GM21423 (cell line): ENCODE measurements around the gene RALGPS1.

Experiments
- ATAC-seq: cut with Tn5 transposase; IDR thresholded peaks from one replicate; pipeline ENCODE4 v1.9.1; 2021; ENCODE audit warnings: mild to moderate bottlenecking, moderate library complexity; ENCODE audit not compliant: unreplicated experiment

Gene RALGPS1

DNA sequence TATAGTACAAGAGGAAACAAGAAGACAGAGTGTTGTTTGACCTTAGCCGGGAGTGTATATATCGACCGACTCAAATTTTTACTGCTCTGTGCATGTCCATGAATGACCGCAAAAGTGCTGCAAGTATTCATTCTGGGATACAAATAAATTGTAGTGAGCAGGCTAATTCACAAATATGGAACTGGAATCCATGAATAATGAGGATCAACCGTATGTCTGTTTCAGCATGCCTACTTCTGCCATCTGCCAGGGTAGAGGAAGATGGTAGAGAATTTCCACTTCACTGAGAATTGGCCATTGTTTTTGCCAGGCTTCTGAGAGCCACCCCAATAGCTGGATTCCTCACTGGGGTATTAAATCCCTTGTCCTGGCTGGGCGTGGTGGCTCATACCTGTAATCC is 8.5 kb upstream of the RALGPS1 start:
- ATAC-seq: no peak

DNA sequence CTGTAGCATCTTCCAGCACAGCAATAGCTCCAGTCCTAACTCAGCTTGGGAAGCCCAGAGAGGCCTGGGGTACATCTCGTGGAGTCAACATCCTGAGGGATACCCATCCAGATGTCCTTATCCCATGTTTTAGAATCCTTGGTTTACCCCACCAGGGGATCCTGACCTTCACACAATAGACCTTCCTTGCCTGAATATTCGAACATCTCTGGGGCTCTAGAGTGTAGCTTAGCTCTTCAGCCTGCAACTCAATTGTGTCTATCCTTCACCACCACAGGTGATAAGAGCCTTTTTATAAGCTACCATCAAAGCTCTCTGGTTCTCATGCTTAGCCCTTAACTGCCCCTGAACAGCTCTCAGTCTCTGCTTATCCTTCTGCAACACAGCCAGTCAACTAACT is 7.5 kb upstream of the RALGPS1 start:
- no peak for ATAC-seq

DNA sequence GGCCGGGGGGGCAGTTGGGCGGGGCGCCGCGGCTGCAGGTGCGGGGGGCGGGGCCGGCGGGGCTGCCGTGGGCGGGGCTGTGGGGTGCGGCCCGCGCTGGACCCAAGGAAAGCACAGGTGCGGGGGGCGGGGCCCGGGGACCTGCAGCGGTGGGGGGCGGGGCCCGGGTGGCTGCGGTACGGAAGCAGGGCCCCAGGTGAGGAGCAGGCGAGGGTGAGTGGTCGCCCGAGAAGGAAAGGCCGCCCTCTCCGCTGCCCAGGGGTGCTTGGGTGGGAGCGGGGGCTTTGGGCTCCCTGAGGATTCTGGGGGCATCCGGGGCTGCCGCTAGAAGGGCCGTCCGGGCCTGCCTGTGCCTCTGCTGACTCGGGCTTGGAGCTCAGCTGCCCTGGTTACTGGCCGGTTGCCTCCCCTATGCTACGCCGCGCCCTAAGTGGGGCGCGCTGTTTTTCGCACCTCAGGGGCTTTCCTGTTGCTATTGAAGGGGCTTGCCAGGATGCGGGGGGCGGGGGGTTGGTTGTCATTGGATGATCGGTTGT is 767 bp downstream of the RALGPS1 start:
- no peak for ATAC-seq

DNA sequence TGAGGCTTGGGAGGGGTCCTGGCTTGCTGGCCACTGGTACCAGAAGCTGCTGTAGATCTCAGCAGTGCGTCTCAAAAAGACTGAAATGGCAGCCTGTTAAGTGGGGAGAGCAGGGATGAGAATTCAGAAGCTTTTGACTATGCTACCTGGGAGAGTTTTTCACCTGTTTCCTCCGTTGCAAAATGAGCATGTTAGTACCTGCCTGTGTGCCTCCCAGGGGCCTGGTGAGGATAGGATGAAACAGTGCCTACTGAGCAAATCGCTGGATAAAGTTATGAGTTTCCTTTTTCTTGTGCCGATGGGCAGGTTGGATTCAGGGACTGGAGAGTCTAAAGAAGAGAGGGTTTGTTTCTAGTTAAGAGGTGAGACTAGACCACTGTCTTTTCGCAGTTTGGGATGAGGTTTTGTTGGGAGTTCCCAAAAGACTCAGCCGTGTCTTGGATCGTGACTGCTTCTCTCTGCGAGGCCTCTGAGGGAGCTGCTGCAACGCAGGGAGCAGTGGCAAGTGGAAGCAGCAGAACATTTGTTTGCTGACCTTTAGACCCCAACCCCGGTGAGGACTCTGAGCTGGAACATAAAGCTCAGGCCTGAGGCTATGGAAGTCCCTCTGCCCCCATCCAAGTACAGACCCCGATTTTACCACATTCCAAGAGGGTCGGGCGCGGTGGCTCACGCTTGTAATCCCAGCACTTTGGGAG is 1.4 kb downstream of the RALGPS1 start:
- ATAC-seq: no peak

DNA sequence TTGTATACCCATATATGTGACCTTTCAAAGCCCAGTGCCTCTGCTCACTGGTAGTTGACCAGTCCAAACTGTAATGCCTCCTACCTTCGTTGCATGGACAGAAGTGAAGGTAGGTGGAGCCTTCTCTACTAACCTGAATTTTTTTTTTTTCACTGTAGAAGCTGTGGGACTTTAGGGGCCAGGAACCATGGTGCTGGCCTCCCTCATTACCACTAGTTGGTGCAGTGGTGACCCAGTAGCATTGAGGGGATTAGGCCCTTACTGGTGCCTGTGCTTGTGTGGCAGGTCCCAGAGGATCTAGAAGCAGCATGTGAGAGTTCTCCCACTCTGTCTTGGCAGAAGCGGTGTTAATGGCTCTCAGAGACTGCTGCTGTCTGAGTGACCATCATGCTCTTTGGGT is 2.3 kb downstream of the RALGPS1 start:
- ATAC-seq: no peak

DNA sequence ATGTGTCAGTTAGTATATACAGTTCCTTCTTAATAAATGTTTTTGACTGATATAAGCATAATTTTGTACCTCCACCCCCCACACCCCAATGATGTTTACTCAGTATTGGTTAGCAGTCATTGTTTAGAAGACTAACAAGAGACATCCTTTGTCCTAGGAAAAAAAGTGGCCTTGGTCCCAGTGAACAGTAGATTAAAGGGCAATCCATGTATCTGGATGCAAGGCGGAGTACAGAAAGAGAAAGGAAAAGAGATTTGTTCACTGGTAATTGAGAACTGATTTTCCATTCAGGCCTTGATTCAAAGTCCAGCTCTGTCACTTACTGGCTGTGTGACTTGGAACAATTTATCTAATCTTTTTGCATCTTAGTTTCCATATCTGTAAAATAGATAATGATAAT is 4.6 kb downstream of the RALGPS1 start:
- ATAC-seq: no peak

DNA sequence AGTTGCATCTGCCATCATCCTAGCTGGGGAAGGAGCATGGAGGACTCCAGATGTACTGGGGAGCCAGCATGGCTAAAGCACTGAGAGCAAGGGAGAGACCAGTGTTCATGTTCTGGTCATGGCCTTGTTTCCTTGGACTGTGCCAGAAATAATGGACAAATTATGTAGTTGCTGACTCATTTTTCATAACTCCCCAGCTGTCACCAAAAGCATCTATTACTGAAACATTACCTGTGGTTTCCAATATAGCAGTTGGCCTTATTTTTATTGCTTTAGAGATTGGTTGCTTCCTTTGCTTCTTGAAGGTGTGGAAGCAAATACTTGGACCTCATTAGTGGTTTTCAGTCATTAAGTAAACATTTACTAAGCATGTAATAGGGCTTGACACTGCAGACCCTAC is 11.3 kb downstream of the RALGPS1 start:
- ATAC-seq: no peak

DNA sequence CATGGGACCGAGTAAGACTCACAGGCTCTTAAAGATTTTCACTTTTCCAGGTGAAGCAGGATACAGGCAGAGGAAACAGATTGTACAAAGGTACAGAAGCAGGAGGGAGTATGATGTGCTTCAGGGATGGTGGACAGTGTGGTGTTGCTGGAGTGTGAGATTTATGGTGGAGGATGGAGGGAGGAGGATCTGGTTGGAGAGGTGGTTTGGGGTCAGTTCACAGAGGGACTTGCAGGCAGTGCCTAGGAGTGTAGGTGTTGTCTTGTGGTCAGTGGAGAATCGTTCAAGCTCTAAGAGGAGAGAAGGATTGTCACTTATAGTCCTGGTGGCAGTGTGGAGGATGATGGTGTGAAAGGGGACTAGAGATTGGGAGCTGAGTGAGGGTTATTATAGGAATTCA is 11.8 kb downstream of the RALGPS1 start:
- no peak for ATAC-seq

DNA sequence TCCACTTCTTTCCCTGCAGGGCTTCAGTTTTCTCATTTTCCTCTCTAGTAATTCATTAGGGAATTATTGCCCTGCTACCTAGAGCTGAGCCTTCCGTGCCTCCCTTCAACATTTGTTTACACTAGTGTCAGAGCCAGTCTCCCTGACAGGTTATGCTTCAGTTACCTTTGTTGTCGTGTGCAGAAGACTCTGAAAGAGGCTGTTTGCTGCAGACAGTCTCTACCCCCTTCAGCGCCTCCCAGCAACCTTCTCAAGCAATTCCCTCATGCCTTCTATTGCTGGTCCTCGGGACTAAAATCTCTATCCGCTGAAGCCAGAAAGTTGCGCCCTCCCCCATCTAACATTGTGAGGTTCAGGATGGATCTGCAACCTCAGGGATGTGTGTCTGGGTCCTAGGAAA is 12.8 kb downstream of the RALGPS1 start:
- ATAC-seq: no peak

DNA sequence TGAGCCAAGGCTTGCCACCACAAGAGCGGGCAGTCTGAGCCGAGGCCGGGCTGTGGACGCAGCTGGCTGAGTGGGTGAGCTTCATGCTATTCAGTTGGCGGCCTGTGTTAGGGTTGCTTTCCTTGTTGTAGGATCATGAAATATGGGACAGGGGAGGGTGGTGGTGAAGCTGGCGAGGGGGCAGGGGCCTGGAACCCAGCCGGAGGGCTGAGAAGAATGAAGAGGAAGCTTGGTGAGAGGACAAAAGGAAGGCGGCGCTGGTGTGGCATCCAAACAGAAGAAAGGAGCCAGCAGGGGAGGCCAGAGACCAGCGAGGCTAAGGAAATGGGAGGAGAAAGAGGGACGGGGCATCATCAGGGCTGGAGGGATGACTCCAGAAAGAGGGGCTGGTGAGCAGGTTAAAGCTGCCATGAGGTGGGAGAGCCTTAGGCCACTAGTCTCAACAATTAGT is 18.3 kb downstream of the RALGPS1 start:
- no peak for ATAC-seq

DNA sequence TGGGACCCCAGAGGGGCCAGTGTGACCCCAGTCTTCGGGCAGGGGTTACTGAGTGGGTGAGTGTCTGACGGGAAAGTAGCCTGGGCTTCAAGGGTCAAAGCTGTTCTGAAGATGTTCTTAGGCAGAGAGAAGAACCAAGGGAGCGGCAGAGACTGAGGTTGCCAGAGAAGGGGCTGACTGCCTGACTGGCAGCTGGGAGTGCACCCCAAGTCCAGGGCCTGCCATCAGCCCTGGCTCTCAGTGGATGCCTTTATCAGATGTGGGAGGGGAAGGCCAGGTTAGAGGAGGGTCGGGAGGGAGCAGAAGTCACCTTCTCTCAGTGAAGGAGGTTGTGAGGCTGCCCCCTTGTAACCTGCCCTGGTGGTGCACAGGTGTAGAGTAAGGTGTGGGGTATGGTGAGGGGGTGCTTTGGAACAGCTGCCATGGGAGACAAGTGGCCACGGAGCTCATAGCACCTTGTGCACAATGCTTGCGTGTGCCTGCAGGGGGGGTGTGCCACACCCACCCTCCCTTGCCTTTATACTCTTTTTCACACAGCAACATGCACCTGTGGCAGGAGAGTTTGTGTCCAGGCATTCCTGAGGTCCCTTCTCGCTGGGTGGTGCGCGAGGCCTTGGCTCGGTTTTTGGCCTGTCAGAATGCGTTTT is 18.9 kb downstream of the RALGPS1 start:
- ATAC-seq: no peak

DNA sequence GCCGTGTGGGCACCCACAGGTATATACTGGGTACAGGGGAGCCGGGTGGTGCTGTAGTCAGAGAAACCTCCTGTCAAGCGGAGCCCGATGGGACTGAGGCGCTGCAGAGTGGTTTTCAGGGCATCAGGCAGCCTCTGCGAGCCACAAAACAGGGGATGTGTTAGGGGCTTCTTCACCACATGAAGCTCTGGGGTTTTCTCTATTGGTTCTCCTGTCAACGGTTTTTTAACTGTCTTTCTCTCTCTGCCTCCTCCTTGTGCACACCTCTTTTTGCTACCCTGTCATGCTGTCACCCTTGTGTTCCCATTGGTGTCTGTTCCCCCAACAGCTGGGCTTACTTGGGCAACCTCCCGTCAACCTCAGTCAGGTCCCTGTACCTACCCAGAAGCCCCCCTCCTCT is 19.9 kb downstream of the RALGPS1 start:
- no peak for ATAC-seq

DNA sequence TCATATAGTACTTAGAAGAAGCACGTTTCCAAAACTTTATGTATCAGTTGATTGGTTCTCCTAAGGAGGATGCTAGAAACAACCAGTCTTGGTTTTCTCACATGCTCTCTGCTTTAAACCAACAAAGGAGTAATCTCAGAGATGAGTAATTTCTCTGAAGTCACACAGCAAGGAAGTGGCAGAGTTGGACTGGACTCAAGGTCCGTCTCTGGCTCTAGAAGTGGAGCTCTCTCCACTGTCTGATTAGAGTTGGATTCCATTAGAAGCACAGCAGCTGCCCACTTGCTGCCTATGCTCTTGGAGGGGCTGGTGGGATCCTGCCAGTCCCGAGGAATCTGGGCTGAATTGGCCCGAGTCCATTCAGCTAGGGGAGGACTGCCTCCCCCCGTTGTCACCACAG is 21.0 kb downstream of the RALGPS1 start:
- ATAC-seq: no peak

DNA sequence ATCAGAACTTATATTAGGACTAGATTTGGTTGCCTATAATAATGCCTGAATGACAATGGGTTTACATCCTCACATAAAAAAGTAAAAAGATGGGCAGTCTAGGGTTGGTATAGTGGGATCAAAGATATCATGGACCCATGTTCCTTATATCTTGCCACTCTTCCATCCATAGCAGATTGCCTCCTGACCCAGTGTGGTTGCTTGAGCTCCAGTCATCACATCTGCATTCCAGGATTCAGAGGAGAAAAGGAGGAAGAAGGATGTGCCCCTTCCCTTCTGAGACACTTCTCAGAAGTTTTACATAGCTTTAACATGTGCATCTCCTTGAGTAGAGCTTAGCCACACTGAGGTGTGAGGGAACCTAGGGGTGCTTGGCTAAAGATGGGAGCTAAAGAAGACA is 22.9 kb downstream of the RALGPS1 start:
- no peak for ATAC-seq

DNA sequence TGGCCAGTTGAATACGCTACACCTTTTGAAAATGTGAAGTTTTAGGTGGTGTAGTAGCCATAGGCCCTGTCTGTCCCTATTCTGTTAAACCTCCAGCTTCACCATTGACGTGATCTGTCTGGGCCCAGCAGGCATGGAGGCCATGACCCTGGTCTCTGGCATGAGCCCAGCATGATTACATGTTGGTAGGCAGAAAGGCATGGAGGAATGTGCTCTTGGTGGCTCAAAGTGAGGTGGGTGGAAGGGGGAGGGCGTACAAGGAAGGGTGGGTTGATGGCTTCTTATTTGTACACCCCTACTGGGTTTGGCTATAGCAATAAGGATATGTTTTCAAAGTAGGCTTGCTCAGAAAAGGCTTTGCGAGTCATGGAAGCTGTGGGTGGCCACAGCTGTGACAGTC is 23.7 kb downstream of the RALGPS1 start:
- ATAC-seq: no peak

DNA sequence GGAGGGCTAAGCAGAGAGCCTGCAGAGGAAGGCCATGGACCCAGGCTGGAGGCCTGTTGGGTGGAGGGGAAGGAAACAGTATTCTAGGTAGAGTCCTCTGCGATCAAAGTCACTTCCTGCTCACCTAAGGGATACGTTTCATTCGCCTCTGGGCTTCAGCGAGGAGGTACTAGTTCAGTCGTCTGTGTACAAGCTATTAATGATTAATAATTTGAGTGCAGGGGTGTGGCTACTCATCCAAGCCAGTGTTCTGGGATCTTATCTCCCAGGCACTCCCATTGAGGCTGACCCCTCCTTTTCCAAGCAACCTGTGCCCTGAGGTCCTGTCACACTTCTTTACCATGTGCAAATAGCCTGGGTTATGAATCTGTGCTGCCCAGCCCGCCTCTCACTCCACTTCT is 25.2 kb downstream of the RALGPS1 start:
- ATAC-seq: no peak

DNA sequence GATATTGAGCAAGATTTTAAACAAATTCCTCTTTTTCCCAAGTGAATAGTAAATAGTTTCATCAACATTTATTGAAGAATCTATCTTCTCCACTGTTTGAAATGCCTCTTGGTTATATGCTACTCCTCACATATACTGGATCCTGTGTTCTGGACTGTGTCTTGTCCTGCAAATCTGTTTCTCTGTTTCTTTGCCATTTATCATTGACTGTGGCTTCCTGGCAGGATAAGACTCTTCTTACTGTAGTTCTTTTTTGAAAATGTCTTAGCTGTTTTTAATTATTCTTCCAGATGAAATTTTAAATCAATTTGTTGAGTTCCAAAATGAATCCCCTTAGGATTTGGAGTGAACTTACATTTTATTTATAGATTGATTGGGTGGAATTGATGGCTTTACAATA is 27.8 kb downstream of the RALGPS1 start:
- ATAC-seq: no peak

DNA sequence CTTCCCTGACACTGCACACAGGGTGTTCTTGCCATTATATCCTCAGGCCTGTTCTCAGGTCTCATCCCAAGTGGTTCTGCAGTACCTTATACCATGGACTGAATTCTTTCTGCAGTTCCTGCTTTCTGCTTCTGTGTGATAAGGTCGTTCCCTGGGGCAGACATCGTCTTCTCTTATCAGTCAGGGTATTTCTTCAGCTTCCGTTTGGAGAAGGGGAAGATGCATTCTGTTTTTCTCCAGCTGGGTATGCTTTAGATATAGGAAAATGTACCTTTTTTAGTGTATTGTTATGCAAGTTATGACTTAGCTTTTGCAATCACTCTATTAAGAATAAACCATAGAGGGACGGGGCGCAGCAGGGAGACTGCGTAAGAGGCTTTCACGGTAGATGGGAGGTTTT is 31.1 kb downstream of the RALGPS1 start:
- no peak for ATAC-seq

DNA sequence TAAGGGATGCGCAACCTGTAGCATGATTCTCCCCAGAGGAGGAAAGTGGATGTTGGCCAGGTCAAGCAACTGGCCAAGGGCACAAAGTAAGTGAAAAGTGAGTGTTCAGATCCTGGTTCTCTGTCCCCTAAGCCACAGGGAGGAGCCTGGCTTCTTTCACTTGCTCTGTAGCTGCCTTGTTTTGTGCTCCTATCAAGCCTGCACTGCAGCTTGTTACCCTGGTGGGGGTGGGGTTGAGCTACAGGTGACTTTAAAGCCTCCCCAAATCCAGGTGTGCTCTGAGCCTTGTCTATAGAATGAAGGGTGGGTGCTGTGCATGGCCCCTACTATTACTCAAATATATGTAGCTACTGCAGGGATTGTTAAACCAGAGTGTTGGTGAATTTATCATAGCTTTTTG is 32.9 kb downstream of the RALGPS1 start:
- ATAC-seq: no peak

DNA sequence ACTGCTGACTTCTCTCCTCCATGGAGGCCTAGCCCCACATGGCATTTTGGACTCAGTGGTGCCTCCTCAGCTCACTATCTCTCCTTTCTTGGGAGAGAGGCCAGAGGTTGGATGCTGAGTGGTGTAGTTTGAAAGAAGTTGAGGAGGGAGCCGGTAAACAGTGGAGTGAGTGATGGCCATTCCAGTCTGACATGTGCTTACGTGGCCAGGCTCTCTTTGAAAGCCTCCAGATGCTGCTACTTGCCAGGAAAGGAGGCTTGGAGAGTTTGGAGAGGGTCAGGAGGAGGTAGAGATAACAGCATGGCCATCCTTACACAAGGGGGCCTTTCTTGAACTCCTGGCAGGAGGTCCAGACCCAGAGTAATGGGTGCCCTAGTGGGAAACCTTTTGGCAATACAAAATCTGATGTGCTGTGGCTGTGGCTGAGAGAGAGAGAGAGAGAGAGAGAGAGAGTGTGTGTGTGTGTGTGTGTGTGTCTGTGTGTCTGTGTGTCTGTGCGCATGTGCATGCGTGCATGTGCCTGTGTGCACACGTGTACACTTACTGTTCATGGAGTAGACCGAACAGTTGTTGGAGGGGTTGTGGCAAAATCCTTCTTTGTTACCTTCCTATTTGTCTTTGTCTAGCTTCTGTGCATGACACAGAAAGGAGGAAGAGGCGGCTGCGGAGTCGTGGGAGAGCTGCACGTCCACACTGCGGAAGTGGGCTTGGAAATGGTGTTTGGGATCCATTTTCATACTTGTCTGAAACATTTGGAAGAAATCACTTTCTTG is 37.8 kb downstream of the RALGPS1 start:
- no peak for ATAC-seq

DNA sequence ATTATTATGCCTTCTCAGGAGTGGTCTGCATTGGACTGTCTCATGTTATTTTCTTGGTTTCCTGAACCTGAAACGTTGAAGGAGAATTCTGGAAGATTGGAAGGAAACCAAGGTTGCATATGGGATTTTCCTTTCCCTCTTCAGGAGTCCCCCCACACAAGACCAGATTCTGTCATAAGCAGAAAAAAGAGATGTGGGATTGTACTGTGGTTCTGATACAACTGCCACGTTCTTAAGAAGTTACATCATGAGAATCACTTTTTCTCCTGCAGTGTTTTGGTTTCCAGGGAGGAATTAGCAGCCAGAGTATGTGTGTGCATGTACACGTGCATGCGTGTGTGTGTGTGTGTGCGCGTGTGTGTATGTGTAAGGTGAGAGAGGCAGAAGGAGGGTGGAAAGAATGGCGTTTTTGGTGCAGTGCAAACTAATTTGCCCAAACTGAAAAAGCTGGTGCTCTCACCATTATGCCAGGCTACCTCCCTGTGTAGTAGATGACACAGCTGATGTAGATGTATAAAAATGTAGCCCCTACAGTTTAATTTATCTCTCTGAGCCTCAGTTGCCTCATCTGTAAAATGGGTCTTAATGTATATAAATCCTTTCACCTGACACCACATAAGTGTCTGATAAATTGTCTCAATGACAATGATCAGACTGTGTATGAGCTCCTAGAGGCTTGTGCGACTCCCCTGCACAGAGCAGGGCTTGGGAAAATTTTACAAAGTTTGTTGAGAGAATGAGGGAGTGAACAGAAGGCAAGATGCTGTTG is 38.6 kb downstream of the RALGPS1 start:
- ATAC-seq: no peak
